HFFc6 (cell line): ENCODE data around the gene PNRC2. TPM values are rescaled to one million over a fixed set of nuclear protein-coding genes. Genes with fewer than 3 reads are reported as not detected.
A peak's percentile ranks its signal among the peaks of the same experiment; 100 is the strongest.

Experiments used
- DNase-seq: peaks from one replicate; pipeline ENCODE4 v3.0.0-alpha.2; 2018
- H3K27ac Mint-ChIP-seq: 2 replicates; pipeline ENCODE4 v1.8.0; 2020; ENCODE audit warnings: mild to moderate bottlenecking, mixed read lengths
- H3K27me3 Mint-ChIP-seq: 2 replicates; pipeline ENCODE4 v1.8.0; 2021; ENCODE audit warnings: mild to moderate bottlenecking, moderate library complexity, mixed read lengths; ENCODE audit not compliant: insufficient read depth
- H3K36me3 Mint-ChIP-seq: 2 replicates; pipeline ENCODE4 v1.8.0; 2021; ENCODE audit warnings: low read depth, mixed read lengths
- H3K4me1 Mint-ChIP-seq: 2 replicates; pipeline ENCODE4 v1.8.0; 2020; ENCODE audit warnings: low read depth, mixed read lengths
- H3K4me3 Mint-ChIP-seq: 2 replicates; pipeline ENCODE4 v1.8.0; 2020; ENCODE audit warnings: mild to moderate bottlenecking, moderate library complexity, mixed read lengths
- H3K9me3 Mint-ChIP-seq: 2 replicates; pipeline ENCODE4 v1.8.0; 2020; ENCODE audit warnings: mild to moderate bottlenecking, mixed read lengths
- total RNA-seq, 6 experiments: library from RNA; stranded (reverse); fragmentation: NEBNext Ultra II Directional; extraction: Animal tissue kit (Norgen Biotek cat#: 25700); gene quantifications; 2 replicates in 1 of 6; 3 replicates in 5 of 6; pipeline ENCODE4 v1.2.3, GENCODE V29; 2021
- TF ChIP-seq, protein P1 (sequence below): fragments of 200-600 bp; sonication (generic); IDR thresholded peaks from 2 replicates; pipeline ENCODE4 v1.5.0; 2021; ENCODE audit warnings: antibody characterized with exemption, mild to moderate bottlenecking

Gene PNRC2
- total RNA-seq, 6 experiments from 2014 or later = 59.5 to 76.4 (median 64.0) TPM

- Mint-ChIP-seq H3K36me3 (no peaks in the 10 kb centered on the region), H3K4me3 (no peak overlapping the region), H3K4me1 (peaks cover 20% of the 10 kb centered on the region), H3K9me3 (no peaks in the 10 kb centered on the region), H3K27me3 (peaks cover 4% of the 10 kb centered on the region; the same call in 1 of the 2 replicates), H3K27ac (no peak overlapping the region)
- no peak for DNase-seq
- TF ChIP-seq, protein P1, sequence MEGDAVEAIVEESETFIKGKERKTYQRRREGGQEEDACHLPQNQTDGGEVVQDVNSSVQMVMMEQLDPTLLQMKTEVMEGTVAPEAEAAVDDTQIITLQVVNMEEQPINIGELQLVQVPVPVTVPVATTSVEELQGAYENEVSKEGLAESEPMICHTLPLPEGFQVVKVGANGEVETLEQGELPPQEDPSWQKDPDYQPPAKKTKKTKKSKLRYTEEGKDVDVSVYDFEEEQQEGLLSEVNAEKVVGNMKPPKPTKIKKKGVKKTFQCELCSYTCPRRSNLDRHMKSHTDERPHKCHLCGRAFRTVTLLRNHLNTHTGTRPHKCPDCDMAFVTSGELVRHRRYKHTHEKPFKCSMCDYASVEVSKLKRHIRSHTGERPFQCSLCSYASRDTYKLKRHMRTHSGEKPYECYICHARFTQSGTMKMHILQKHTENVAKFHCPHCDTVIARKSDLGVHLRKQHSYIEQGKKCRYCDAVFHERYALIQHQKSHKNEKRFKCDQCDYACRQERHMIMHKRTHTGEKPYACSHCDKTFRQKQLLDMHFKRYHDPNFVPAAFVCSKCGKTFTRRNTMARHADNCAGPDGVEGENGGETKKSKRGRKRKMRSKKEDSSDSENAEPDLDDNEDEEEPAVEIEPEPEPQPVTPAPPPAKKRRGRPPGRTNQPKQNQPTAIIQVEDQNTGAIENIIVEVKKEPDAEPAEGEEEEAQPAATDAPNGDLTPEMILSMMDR = no peak
These were observed 38.2 kb downstream of the PNRC2 start for GRCh38 chr1:23997812-23998211.

DNA sequence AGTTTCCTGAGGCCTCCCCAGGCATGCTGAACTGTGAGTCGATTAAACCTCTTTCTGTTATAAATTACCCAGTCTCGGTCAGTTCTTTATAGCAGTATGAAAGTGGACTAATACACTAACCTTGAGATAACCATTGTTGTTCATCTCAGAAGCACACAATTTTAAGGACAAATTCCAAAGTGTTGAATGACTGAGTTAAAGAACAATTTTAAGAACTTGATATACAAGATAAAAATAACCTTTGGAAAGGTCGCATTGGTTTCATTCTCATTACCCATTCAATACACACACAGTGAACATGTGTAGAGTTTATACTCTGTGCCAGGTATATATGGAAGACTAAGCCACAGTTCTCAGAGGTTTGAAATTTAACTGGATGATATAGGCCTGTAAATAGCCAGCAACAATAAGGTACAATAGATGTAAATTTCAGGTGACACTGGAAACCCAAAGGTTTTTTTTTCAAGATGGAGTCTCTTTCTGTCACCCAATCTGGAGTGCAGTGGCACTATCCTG, 39.6 kb downstream of the PNRC2 start:
- Mint-ChIP-seq H3K9me3 (no peaks in the 10 kb centered on the region), H3K4me1 (peaks cover 27% of the 10 kb centered on the region), H3K27ac (peak overlapping the region; percentile 54), H3K4me3 (peak overlapping the region; percentile 25), H3K27me3 (peaks cover 9% of the 10 kb centered on the region), H3K36me3 (no peaks in the 10 kb centered on the region)
- TF ChIP-seq, protein P1 = no peak
- DNase-seq = no peak

- TF ChIP-seq, protein P1 = no peak
- peaks cover 21% of the 10 kb centered on the region for H3K4me1 Mint-ChIP-seq
- peaks cover 5% of the 10 kb centered on the region for H3K36me3 Mint-ChIP-seq
- DNase-seq = no peak
- no peak overlapping the region for H3K27ac Mint-ChIP-seq
- peaks cover 18% of the 10 kb centered on the region for H3K27me3 Mint-ChIP-seq
- H3K4me3 Mint-ChIP-seq = no peak overlapping the region
- H3K9me3 Mint-ChIP-seq = no peaks in the 10 kb centered on the region
These were observed 43.1 kb downstream of the PNRC2 start for GRCh38 chr1:24002695-24003094.

- Mint-ChIP-seq H3K9me3 (no peaks in the 10 kb centered on the region), H3K4me3 (no peak overlapping the region), H3K27ac (peak overlapping the region; percentile 20; the same call in 1 of the 2 replicates), H3K36me3 (peaks cover 5% of the 10 kb centered on the region), H3K27me3 (peaks cover 18% of the 10 kb centered on the region), H3K4me1 (peaks cover 17% of the 10 kb centered on the region)
- peak; percentile 48 for DNase-seq
- TF ChIP-seq, protein P1 = no peak
These were observed 43.8 kb downstream of the PNRC2 start for GRCh38 chr1:24003331-24003972.

DNA sequence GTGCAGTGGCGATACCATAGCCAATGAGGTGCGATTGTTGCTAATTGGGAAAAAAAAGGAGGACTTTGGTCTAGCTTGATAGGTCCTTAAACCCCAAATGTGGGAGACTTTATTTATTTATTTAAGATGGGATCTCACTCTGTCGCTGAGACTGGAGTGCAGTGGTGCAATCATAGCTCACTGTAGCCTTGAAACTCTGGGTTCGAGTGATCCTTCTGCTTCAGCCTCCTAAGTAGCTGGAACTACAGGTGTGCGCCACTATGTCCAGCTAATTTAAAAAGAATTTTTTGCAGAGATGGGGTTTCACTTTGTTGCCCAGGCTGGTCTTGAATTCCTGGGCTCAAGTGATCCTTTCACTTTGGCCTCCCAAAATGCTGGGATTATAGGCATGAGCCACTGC, 44.5 kb downstream of the PNRC2 start:
- Mint-ChIP-seq H3K4me3 (no peak overlapping the region), H3K27ac (no peak overlapping the region), H3K27me3 (peaks cover 18% of the 10 kb centered on the region), H3K4me1 (peaks cover 17% of the 10 kb centered on the region), H3K36me3 (peaks cover 5% of the 10 kb centered on the region), H3K9me3 (no peaks in the 10 kb centered on the region)
- TF ChIP-seq, protein P1 = no peak
- DNase-seq = no peak
